GM19328 (cell line): ENCODE results near the gene MAGEA11.
"Not testable (repeated sequence)": the region's sequence is repeated elsewhere in the genome, so short reads cannot be mapped to it uniquely, and the experiment has no call there.

ENCODE experiments used
- ATAC-seq: cut with Tn5 transposase; IDR thresholded peaks from one replicate; pipeline ENCODE4 v1.9.1; 2021; ENCODE audit warnings: mild to moderate bottlenecking, moderate library complexity; ENCODE audit not compliant: unreplicated experiment

Gene MAGEA11, protein sequence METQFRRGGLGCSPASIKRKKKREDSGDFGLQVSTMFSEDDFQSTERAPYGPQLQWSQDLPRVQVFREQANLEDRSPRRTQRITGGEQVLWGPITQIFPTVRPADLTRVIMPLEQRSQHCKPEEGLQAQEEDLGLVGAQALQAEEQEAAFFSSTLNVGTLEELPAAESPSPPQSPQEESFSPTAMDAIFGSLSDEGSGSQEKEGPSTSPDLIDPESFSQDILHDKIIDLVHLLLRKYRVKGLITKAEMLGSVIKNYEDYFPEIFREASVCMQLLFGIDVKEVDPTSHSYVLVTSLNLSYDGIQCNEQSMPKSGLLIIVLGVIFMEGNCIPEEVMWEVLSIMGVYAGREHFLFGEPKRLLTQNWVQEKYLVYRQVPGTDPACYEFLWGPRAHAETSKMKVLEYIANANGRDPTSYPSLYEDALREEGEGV

DNA sequence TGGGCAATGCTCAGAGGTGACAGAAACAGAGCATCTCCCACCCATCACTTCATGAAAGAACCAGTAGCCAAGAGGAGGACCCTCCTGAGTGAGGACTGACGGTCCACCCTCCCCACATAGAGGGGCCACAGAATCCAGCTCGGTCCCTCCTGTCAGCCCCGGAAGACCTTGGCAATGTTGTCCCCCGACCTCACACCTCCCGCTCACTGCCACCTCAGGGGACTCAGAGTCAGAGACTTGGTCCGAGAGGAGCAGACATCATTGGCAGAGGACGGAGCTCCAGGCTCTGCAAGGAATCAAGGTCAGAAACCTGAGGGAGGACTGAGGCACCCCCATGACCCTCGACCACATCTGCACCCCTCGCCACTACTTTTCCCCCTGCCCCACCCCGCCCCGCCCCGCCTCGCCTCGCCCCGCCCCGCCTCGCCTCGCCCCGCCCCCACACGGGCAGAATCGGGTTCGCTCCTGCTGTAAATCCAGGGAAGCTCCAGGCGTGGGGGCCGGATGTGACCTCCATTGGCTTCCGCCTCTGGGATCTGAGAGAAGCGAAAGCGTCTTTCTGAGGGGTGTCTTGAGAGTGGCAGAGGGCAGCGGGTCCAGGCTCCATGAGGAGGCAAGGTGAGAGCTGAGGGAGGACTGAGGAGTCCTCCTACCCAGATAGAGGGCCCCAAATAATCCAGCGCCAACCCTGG, at the start of gene MAGEA11:
TSS of gene MAGEA11 (plus strand) at position 516 of the 692 bp plus-strand sequence. CDS start 1,100 bp downstream, outside the sequence.
- ATAC-seq: no peak

- ATAC-seq: not testable (repeated sequence)
Observed at GRCh38 chrX:149675088-149675487, 36.8 kb upstream of the MAGEA11 start.

- not testable (repeated sequence) for ATAC-seq
Observed at GRCh38 chrX:149675554-149675953, 36.3 kb upstream of the MAGEA11 start.

DNA sequence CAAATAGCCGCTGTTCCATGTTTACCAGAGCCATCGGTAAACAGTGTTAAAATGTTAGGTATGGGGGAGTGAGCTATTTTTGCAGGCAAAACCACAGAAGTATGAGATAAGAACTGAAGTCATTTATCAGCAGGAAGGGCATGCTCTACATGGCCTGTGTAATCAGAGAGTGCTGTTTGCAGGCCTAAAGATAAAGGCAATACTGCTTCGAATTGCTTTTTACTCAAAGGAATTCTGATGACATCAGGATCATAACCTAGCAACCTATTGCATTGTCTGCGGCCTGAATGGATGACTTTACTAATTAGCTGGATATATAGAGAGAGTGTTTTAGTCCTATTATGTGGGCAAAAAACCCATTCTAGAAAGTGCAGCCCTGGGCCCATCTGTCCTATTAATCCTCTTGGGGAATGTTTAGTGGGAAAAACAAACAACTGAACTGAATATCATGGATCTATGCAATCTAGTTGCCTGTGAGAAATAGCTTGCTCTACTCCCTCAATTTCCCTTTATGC, 32.6 kb upstream of the MAGEA11 start:
- ATAC-seq: not testable (repeated sequence)

DNA sequence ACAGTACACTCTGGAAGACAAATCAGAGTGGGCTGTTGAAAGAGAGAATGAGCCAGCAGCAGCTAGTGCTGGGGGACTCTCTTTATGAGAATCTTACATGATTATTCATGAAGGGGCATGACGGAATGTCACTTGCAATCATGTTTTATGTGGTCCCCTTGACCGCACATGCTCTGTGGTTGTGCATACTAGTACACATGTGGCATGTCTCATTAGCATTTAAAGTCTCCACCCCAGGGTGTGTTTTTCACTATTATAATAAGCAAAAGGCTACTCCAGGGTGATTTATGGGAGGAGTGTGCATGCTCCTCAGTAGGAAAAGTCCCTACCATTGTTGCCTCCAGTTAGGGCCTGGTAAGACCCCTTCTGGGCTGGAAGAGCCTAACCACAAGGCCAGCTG, 30.7 kb upstream of the MAGEA11 start:
- no peak for ATAC-seq

DNA sequence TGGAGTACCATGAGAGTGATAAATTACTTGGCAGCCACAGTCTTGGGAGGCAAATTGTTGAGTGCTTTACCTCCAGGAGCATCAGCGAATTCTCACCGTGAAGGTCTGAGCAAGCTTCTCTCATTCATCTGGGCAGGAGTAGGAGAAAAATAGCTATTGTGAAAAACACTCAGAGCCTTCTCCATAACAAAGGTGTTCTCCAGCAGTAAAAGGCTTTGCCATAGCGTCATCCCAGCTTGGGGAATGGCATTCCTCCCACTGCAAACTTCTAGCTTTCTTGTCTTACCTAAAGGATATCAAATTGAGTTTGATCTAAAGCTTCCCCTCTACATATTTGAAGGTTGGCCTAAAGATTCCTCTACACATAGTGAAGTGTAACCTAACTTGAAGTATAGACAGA, 29.8 kb upstream of the MAGEA11 start:
- no peak for ATAC-seq

GRCh38 chrX:149682956-149683947, 28.6 kb upstream of the MAGEA11 start:
- ATAC-seq: no peak

- ATAC-seq: no peak
Observed at GRCh38 chrX:149683966-149684730, 27.7 kb upstream of the MAGEA11 start.

DNA sequence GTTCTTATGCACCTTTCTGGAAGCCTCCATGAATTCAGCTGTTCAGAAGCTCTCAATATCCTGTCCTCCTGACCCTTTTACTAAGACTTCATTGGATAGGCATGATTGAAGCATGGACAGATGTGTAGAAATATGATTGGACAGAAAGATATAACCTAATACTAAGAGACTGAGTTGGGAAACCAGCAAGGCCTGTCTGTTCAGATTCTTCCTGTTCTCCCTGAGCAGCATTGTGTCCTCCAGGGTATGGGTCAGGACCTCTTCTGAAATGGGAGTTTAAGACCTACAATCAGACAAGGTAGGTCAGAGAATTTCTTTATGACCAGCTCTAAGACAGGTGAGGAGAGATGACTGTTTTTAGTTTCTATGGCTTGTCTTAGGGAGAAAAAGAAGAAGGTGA, 23.9 kb upstream of the MAGEA11 start:
- ATAC-seq: no peak

DNA sequence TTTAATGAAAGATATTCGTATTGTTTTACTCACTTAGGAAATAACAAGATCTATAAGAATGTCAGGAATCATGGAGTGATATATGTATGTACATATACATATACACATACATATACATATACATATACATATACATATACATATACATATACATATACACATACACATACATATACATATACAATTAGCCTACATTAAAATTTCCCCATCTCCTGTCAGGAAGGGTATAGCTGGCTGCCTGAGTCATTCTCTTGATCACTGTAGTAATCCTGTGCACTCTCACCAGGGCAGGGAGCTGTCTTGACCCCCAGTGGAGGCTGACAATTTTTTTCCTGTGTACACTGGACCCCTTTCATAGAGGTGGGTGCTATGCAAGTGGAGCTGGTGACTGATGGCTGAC, 23.3 kb upstream of the MAGEA11 start:
- ATAC-seq: no peak

- no peak for ATAC-seq
Observed at GRCh38 chrX:149691794-149692193, 20.1 kb upstream of the MAGEA11 start.

DNA sequence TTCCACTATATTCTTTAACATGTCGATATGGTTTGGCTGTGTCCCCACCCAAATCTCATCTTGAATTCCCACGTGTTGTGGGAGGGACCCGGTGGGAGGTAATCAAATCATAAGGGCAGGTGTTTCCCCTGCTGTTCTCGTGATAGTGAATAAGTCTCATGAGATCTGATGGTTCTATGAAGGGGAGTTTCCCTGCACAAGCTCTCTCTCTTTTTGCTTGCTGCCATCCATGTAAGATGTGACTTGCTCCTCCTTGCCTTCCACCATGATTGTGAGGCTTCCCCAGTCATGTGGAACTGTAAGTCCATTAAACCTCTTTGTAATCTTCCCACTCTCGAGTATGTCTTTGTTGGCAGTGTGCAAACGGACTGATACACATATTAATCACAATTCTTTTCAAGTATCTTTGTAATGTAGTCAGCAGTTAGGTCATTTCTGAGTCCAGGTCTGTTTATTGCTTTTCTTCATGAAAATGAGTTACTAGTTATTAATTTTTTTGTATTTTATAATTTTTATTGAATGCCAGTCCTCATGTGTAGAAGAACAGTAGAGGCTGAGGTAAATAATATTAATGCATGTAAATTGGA, 19.1 kb upstream of the MAGEA11 start:
- not testable (repeated sequence) for ATAC-seq

DNA sequence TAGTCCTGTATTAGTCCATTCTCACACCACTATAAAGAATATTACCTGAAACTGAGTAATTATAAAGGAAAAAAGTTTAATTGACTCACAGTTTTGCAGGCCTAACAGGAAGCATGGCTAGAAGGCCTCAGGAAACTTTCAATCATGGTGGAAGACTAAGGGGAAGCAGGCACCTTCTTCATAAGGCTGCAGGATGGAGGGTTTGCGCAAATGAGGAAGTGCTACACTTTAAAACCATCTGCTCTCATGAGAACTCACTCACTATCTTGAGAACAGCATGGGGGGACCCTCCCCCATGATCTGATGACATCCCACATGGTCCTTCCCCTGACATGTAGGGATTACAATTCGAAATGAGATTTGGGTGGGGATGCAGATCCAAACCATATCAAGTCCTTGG, 12.1 kb upstream of the MAGEA11 start:
- ATAC-seq: no peak

DNA sequence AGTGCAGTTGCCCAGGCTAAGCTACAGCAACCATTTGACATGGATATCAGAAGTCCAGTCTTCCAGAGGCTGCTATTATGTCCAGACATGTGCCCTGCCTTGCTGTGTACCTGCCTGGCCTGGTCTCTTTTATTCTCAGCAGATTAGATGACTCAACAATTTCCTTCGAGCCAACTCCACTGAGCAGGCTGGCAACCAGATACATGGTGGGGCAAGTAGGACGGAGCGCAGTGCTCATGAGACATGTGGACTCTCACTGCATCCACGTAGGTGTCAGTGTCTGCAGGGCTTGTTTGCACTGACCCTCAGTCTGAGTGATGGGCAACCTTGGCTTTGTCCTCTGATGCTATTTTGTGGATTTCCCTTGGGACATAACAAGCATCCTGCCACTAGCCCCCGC, 7.2 kb upstream of the MAGEA11 start:
- no peak for ATAC-seq

GRCh38 chrX:149707147-149707901, 4.5 kb upstream of the MAGEA11 start:
- no peak for ATAC-seq

- ATAC-seq: no peak
Observed at GRCh38 chrX:149712831-149713230, 971 bp downstream of the MAGEA11 start.

DNA sequence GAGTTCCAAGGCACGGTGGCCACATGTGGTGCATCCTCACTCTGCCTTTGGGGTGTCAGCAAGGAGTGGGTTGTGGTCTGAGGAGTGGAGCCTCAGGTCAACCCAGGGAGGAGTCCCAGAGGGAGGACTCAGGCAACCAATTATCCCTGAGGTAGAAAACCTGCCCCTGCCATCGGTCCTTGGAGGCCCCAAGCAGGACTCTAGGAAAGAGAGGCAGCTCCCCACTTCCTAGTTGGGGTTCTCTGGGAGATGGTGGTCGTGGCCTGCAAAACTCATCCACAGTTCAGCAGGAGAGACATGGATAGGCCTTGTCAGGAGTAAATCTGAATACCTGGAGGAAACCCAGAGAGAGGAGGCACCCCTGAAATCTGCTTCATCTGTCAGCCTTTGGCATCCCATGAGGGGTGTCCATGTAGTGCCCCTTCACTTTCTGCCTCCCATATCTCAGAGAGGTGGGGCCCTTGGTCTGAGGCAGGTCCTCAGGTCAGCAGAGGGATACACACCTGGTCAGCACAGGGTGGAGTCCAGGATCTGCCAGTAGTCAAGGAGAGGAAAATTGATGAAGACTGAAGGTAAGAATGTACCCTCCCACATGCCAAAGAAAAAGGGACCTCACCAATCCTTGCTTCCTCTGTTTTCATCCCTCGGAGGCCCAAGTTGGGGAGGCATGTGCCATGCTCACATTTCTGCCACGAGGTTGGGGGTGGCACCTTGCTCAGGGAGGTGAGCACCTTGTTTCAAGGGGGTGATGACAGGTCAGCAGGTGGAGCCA, 1.6 kb downstream of the MAGEA11 start:
- ATAC-seq: no peak

DNA sequence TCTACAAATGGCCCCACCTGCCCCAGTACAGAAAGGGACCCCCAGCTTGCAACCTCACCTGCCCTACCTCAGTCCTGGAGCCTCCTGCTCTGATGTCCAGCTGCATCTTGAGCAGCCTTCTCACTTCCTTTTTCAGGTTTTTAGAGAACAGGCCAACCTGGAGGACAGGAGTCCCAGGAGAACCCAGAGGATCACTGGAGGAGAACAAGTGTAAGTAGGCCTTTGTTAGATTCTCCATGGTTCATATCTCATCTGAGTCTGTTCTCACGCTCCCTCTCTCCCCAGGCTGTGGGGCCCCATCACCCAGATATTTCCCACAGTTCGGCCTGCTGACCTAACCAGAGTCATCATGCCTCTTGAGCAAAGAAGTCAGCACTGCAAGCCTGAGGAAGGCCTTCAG, 3.6 kb downstream of the MAGEA11 start:
- peak; percentile 57 for ATAC-seq
